ENCODE measurements around the gene APOOL.

DNA sequence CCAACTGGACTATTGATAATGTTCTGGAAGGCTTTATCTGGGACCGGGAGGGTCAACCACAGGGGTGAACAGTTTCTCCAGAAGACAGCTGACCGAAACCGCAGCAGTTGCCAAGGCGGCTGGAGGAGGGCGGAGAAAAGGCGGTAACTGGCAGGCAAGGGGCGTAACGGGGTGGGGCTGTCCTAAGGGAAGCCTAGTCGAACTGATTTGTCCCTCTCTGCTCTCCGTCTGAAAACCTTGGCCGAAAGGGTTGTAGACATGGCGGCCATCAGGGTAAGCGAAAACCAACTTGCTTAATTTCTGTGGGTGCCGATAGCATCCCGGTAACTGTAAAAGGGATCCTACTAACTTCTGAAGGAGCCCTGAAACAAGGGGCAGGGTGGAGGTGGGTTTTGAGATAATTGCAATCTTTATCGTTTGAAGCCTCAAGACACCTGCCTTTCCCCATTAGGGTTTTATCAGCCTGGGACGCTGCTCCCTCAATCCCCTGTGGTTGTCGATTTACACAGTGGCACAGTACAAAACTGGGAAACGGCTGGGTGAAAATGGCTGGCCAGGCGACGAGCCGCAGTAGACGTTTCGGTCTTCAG is at the start of gene APOOL:
- TF ChIP-seq, protein P1, sequence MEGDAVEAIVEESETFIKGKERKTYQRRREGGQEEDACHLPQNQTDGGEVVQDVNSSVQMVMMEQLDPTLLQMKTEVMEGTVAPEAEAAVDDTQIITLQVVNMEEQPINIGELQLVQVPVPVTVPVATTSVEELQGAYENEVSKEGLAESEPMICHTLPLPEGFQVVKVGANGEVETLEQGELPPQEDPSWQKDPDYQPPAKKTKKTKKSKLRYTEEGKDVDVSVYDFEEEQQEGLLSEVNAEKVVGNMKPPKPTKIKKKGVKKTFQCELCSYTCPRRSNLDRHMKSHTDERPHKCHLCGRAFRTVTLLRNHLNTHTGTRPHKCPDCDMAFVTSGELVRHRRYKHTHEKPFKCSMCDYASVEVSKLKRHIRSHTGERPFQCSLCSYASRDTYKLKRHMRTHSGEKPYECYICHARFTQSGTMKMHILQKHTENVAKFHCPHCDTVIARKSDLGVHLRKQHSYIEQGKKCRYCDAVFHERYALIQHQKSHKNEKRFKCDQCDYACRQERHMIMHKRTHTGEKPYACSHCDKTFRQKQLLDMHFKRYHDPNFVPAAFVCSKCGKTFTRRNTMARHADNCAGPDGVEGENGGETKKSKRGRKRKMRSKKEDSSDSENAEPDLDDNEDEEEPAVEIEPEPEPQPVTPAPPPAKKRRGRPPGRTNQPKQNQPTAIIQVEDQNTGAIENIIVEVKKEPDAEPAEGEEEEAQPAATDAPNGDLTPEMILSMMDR (conservative IDR thresholded peaks at IDR 0.05; ENCODE audit: low read depth, low read length) = no peak
- no peak for TF ChIP-seq EZH2phosphoT487 (IDR thresholded peaks at IDR 0.05; ENCODE audit: borderline replicate concordance, low read length)

All from PC-3 (cell line).